HG03342 (cell line): ENCODE results near the gene AGAP1.

Experiments
- ATAC-seq: cut with Tn5 transposase; IDR thresholded peaks from one replicate; pipeline ENCODE4 v1.9.1; 2021; ENCODE audit warnings: mild to moderate bottlenecking, moderate library complexity; ENCODE audit not compliant: unreplicated experiment

Gene AGAP1

DNA sequence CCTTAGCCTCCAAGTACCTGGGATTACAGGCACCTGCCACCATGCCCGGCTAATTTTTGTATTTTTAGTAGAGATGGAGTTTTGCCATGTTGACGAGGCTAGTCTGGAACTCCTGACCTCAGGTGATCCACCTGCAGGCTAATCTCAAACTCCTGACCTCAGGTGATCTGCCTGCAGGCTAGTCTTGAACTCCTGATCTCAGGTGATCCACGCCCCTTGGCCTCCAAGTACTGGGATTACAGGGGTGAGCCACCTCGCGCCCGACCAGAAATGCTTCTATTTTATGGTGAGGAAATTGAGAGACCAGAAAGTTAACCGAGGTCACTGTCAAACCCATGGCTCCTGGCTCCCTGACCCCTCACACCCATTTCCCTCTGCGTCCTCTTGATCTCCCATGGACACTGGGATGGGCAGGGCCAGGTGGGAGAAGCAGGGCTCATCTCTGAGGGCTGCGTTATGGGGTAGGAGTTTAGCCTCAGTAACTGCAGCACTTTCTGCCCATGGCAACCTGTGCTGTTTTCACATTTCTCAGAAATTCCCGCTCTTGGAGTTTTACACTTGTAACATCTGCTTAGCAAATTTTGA is 210.0 kb downstream of the AGAP1 start:
- no peak for ATAC-seq

GRCh38 chr2:235705296-235705695 is 211.5 kb downstream of the AGAP1 start:
- no peak for ATAC-seq

GRCh38 chr2:235706506-235706905 is 212.7 kb downstream of the AGAP1 start:
- ATAC-seq: no peak

- ATAC-seq: no peak
These were observed 213.7 kb downstream of the AGAP1 start for GRCh38 chr2:235707411-235708096.

DNA sequence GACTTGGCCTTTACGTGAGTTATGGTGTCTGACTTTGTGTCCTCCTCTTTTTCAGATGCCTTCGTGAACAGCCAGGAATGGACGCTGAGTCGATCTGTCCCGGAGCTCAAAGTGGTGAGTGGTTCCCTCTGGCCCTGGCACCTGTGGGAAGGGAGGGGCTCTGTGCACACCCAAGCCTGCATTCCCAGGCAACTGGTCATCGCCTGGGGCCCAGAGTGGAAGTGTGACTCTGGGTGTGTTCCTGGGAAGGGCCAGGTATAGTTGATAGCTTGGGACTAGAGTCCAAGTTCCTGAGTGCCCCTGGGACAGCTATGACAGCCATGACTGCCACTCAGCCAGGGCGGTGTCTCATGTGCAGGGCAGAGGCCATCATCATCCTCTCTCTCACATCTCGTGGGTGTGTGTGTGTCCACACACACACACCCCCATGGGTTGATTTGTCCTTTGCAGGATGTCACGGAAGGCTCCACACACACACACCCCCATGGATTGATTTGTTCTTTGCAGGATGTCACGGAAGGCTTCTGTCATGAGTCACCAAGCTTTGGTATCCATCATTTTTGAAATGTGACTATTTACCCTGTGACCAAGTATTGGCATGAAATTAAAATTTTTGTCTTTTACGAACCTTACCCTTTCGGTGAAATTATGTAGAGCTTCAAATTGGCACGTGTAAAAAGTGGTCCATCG is 215.4 kb downstream of the AGAP1 start:
- ATAC-seq: no peak

DNA sequence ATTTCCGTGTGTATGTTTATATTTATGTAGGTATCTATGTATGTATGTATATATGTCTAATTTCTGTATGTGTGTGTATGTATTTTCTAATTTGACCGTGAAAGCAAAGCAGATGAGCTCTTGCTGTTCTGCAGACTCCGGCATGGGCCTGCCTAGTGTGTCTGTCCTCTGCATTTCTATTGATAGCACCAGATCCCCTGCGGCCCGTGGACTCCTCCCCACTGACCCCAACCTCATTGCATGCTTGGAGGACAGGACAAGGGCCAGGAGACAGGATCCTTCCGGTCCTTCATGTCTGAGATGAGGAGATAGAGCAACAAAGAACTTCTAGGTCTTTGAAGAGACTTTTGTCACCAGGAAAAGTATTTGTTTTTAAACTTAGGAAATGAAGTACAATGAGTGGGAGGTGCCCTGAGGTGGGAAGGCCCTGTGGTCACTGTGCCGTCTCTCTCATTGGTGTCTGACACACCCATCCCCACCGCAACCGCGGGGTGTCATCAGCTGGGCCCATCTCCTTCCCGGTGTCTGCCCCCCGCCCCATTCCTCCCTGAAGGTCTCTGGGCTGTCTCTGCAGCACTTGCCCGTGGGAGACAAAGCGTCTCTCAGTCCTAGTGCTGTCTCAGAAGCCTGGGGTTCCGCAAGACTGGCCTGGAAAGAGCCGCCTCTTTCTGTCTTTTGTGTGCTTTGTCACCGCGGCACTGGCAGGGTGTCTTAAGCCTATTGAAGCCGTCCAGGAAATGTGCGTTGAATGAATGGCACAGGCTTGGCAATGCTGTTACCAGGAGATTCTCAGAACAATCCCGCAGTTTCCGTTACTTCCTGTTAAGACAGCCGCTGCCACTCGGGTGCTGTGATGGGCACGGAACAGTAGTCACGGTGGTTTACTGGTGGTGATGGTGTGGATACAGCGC is 216.4 kb downstream of the AGAP1 start:
- no peak for ATAC-seq

- no peak for ATAC-seq
These were observed 217.1 kb downstream of the AGAP1 start for GRCh38 chr2:235710933-235711332.

- ATAC-seq: no peak
These were observed 217.7 kb downstream of the AGAP1 start for GRCh38 chr2:235711527-235711926.

- no peak for ATAC-seq
These were observed 218.3 kb downstream of the AGAP1 start for GRCh38 chr2:235712176-235712575.

DNA sequence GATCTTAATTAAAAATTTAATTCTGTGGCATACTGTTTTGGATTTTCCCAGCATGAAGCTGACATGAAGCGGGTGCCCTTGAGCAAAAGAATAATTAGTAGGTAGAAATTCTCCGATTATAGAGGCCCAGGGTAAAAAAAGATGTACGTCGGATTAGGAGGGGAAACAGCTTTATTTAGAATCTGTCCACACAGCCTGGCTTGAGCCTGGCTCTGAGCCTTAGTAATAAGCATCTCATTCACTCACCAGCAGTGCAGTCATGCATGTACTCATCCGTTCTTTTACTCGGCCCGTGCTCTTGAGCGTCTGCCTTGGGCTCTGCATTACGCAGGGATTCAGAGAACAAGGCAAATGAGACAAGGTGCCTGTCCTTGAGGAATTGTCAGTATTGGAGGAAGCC is 219.3 kb downstream of the AGAP1 start:
- ATAC-seq: no peak

DNA sequence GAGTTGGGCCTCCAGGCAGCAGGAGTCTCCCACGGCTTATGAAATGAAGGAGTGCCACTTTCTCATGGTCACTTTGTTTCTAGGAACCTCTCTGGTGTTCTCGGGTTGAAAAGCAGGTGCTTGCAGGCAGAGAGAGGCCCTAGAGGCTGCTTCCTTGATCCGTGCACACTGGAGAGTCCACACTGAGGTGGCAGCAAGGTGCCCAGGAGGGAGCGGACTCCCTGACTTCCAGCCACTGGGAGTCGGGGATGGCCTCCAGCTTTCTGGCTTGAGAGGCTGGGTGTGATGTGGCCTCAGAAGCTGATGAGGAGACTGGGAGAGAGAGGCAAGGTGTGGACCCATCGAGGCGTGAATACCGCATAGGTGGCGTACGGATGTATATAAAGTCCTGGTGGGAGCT is 221.8 kb downstream of the AGAP1 start:
- ATAC-seq: no peak

- no peak for ATAC-seq
These were observed 223.1 kb downstream of the AGAP1 start for GRCh38 chr2:235716875-235717496.

- ATAC-seq: no peak
These were observed 225.5 kb downstream of the AGAP1 start for GRCh38 chr2:235719146-235719942.

- no peak for ATAC-seq
These were observed 227.8 kb downstream of the AGAP1 start for GRCh38 chr2:235721625-235722024.

- no peak for ATAC-seq
These were observed 229.0 kb downstream of the AGAP1 start for GRCh38 chr2:235722869-235723268.

GRCh38 chr2:235723371-235723770 is 229.5 kb downstream of the AGAP1 start:
- no peak for ATAC-seq

- no peak for ATAC-seq
These were observed 230.1 kb downstream of the AGAP1 start for GRCh38 chr2:235723811-235724465.

DNA sequence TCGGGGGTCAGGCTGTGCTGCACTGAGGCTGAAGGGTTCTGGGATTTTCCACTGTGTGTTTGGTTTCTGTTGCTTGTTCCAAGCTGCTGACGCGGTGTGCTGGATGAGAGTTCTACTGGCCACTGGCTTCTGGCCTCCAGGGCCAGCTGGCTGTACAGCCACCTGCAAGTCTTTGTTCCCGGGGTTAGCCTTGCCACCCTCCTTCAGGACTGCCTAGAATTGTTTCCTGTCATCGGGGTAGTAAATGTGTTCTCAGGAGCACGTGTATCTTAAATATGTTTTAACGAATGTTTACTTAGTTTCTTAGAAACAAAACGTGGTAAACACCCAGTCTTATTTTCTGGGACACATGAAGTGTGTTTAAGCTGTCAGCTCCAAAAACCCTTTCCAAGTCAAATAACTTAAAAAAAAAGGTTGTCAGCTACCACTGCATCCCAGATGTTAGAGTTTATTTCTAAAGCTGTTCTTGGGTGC is 231.2 kb downstream of the AGAP1 start:
- ATAC-seq: no peak

GRCh38 chr2:235725841-235726240 is 232.0 kb downstream of the AGAP1 start:
- ATAC-seq: no peak
